Left lung (tissue), 10 donors: ENCODE results near the gene CDC73. TPM values are rescaled to one million over a fixed set of nuclear protein-coding genes. Genes with fewer than 3 reads are reported as not detected.

Experiments used
- ATAC-seq: fragments of 200-7000 bp; cut with Tn5 transposase; one replicate; pipeline ENCODE4 v1.9.1; 2020; ENCODE audit warnings: moderate library complexity
- DNase-seq, 4 donors: peaks; one replicate each; pipeline ENCODE4 v3.0.0-alpha.2; 2013 to 2020
- H3K27ac ChIP-seq, 2 donors: fragments of 200-600 bp; sonication (generic) in 1 of 2; one replicate each; pipeline versions ENCODE4 v1.5.0 to v1.8.0; 2020 to 2021
- H3K27me3 ChIP-seq, 2 donors: fragments of 200-600 bp; sonication (generic) in 1 of 2; one replicate each; pipeline versions ENCODE4 v1.5.0 to v1.8.0; 2020 to 2021
- H3K36me3 ChIP-seq, 2 donors: fragments of 200-600 bp; sonication (generic) in 1 of 2; one replicate each; pipeline versions ENCODE4 v1.5.0 to v1.8.0; 2020 to 2021
- H3K4me1 ChIP-seq, 2 donors: fragments of 200-600 bp; one replicate each; pipeline ENCODE4 v1.8.0; 2021
- H3K4me3 ChIP-seq, 2 donors: fragments of 200-600 bp; sonication (generic) in 1 of 2; one replicate each; pipeline versions ENCODE4 v1.5.0 to v1.8.0; 2020 to 2021; ENCODE audit warnings: mild to moderate bottlenecking in 1 of 2
- H3K9me3 ChIP-seq, 2 donors: fragments of 200-600 bp; sonication (generic) in 1 of 2; one replicate each; pipeline versions ENCODE4 v1.5.0 to v1.8.0; 2020 to 2021
- intact Hi-C, 2 donors: fragments of 100-400 bp; cut with DNase I; formaldehyde crosslinking; loops; one replicate each; pipeline versions ENCODE4 v1.11.2 to v1.14.2; 2022
- polyA plus RNA-seq, 6 donors: library from polyadenylated mRNA; unstranded; fragments of 120-200 nt; gene quantifications; one replicate each; pipeline ENCODE4 v1.2.1, GENCODE V29; 2013; ENCODE audit not compliant: insufficient read length in 6 of 6
- total RNA-seq, 2 donors: library from RNA; stranded (reverse); fragmentation: NEBNext Ultra II Directional; extraction: Animal tissue kit (Norgen Biotek cat#: 25700); gene quantifications; one replicate each; pipeline ENCODE4 v1.2.1, GENCODE V29; 2021
- TF ChIP-seq, protein P1 (sequence below), 2 donors: fragments of 200-600 bp; sonication (generic) in 1 of 2; IDR thresholded peaks; one replicate each; pipeline versions ENCODE4 v1.5.0 to v1.8.0; 2021; ENCODE audit warnings: antibody characterized with exemption in 2 of 2
- donor health status: DM: no; HTN: yes; CAD: no.
- donor health status: DM: no; HTN: no; CAD: no.

Gene CDC73
- total and polyA plus RNA-seq, 8 donors, result 45.2 to 56.4 (median 53.2) TPM

- H3K27me3 ChIP-seq, result no peaks in the 10 kb centered on the region
- DNase-seq (no peak), ATAC-seq (no peak)
- intact Hi-C loops, result no loop called here
- no peak overlapping the region for H3K27ac ChIP-seq
- no peaks in the 10 kb centered on the region for H3K9me3 ChIP-seq
- TF ChIP-seq, protein P1, sequence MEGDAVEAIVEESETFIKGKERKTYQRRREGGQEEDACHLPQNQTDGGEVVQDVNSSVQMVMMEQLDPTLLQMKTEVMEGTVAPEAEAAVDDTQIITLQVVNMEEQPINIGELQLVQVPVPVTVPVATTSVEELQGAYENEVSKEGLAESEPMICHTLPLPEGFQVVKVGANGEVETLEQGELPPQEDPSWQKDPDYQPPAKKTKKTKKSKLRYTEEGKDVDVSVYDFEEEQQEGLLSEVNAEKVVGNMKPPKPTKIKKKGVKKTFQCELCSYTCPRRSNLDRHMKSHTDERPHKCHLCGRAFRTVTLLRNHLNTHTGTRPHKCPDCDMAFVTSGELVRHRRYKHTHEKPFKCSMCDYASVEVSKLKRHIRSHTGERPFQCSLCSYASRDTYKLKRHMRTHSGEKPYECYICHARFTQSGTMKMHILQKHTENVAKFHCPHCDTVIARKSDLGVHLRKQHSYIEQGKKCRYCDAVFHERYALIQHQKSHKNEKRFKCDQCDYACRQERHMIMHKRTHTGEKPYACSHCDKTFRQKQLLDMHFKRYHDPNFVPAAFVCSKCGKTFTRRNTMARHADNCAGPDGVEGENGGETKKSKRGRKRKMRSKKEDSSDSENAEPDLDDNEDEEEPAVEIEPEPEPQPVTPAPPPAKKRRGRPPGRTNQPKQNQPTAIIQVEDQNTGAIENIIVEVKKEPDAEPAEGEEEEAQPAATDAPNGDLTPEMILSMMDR (IDR thresholded peaks at IDR 0.05), result no peak
- peaks cover 0 to 5% of the 10 kb centered on the region in 2 donors for H3K4me1 ChIP-seq
- peaks cover 0 to 4% of the 10 kb centered on the region in 2 donors for H3K36me3 ChIP-seq
- H3K4me3 ChIP-seq, result no peak overlapping the region
These were observed 54.3 kb downstream of the CDC73 start for GRCh38 chr1:193176113-193176512.

DNA sequence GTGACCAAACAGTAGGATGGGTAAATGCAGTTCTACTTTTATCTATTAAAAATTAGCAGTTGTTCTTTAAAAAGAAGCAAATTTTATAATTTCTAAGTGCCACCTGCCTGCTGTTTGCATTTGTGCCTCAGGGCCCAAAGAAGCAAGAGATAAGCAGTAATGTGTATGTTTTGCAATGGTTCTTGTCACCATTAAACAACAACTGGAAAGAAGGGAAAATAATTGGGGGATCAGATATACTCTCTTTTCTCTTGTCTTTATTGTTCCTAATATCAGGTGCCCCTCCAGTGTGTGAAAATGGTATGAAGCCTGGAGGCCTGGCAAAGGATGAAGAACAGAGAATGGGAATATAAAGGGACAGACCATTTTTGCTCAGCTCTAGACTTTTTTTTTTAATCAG lies 55.0 kb downstream of the CDC73 start:
- Histone ChIP-seq H3K4me1 (peaks cover 0 to 5% of the 10 kb centered on the region in 2 donors), H3K9me3 (no peaks in the 10 kb centered on the region), H3K27ac (no peak overlapping the region), H3K4me3 (no peak overlapping the region), H3K27me3 (no peaks in the 10 kb centered on the region), H3K36me3 (no peaks in the 10 kb centered on the region)
- DNase-seq (no peak), ATAC-seq (no peak)
- TF ChIP-seq, protein P1 (IDR thresholded peaks at IDR 0.05), result no peak
- intact Hi-C loops, result no loop called here

DNA sequence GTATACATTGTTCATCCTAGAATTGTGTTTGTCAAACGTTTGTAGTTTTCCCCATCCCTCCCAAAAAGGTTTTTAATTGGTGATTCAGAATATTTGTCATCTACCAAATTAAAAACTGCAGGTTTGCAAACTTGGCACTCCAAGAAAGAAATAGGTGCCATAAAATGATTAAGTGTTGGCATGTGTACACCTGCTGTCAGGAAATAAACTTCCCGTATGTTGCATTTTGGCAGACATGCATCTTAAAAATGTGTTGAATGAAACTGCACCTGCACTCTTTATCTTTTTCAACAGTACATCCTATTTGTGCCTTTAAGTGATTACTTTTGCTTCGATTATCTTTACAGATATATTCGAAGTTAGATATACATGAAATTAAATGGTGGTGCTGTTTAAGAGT lies 57.3 kb downstream of the CDC73 start:
- TF ChIP-seq, protein P1 (IDR thresholded peaks at IDR 0.05), result no peak
- intact Hi-C loops, result no loop called here
- no peaks in the 10 kb centered on the region for H3K36me3 ChIP-seq
- H3K27ac ChIP-seq, result no peak overlapping the region
- DNase-seq, result no peak
- H3K4me3 ChIP-seq, result no peak overlapping the region
- no peaks in the 10 kb centered on the region for H3K27me3 ChIP-seq
- H3K9me3 ChIP-seq, result no peaks in the 10 kb centered on the region
- H3K4me1 ChIP-seq, result peaks cover 0 to 14% of the 10 kb centered on the region in 2 donors
- no peak for ATAC-seq

GRCh38 chr1:193181536-193181935 lies 59.7 kb downstream of the CDC73 start:
- Histone ChIP-seq H3K9me3 (no peaks in the 10 kb centered on the region), H3K4me1 (peaks cover 0 to 32% of the 10 kb centered on the region in 2 donors), H3K36me3 (no peaks in the 10 kb centered on the region), H3K27ac (no peak overlapping the region), H3K4me3 (no peak overlapping the region), H3K27me3 (no peaks in the 10 kb centered on the region)
- TF ChIP-seq, protein P1 (IDR thresholded peaks at IDR 0.05), result no peak
- no peak for ATAC-seq
- intact Hi-C loops, result no loop called here
- DNase-seq, result no peak

GRCh38 chr1:193181985-193182384 lies 60.2 kb downstream of the CDC73 start:
- intact Hi-C loops, result no loop called here

More at GRCh38 chr1:193181985-193182384, 60.2 kb downstream of the CDC73 start:
- H3K36me3 ChIP-seq, result no peaks in the 10 kb centered on the region
- H3K27ac ChIP-seq, result no peak overlapping the region
- H3K9me3 ChIP-seq, result no peaks in the 10 kb centered on the region
- no peaks in the 10 kb centered on the region for H3K27me3 ChIP-seq
- TF ChIP-seq, protein P1 (IDR thresholded peaks at IDR 0.05), result no peak
- no peak for DNase-seq
- peaks cover 0 to 37% of the 10 kb centered on the region in 2 donors for H3K4me1 ChIP-seq
- H3K4me3 ChIP-seq, result no peak overlapping the region
- no peak for ATAC-seq
